ENCODE results near the gene BBS9.

DNA sequence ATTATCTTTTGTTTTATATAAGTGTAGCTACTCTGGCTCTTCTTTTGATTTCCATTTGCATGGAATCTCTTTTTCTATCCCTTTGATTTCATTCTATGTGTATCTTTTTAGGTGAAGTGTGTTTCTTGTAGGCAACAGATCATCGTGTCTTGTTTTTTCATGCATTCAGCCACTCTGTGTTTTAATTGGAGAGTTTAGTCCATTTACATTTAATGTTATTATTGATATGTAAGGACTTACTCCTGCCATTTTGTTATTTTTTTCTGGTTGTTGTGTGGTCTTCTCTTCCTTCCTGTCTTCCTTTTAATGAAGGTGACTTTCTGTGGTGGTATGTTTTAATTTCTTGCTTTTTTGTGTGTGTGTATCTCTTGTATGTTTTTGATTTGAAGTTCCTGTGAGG, 81.6 kb downstream of the BBS9 start:
- TF ChIP-seq, protein P1, sequence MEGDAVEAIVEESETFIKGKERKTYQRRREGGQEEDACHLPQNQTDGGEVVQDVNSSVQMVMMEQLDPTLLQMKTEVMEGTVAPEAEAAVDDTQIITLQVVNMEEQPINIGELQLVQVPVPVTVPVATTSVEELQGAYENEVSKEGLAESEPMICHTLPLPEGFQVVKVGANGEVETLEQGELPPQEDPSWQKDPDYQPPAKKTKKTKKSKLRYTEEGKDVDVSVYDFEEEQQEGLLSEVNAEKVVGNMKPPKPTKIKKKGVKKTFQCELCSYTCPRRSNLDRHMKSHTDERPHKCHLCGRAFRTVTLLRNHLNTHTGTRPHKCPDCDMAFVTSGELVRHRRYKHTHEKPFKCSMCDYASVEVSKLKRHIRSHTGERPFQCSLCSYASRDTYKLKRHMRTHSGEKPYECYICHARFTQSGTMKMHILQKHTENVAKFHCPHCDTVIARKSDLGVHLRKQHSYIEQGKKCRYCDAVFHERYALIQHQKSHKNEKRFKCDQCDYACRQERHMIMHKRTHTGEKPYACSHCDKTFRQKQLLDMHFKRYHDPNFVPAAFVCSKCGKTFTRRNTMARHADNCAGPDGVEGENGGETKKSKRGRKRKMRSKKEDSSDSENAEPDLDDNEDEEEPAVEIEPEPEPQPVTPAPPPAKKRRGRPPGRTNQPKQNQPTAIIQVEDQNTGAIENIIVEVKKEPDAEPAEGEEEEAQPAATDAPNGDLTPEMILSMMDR (conservative IDR thresholded peaks at IDR 0.05; ENCODE audit: low read depth, low read length): no peak
- TF ChIP-seq MXI1 (IDR thresholded peaks at IDR 0.05; ENCODE audit: borderline replicate concordance, low read depth, low read length) (no peak), CEBPB (IDR thresholded peaks at IDR 0.05; ENCODE audit: low read depth, low read length) (no peak), FOS (IDR thresholded peaks at IDR 0.05; ENCODE audit: low read depth, low read length) (no peak), SMC3 (IDR thresholded peaks at IDR 0.05; ENCODE audit: low read depth, low read length) (no peak), CHD1 (IDR thresholded peaks at IDR 0.05; ENCODE audit: low read depth, low read length) (no peak), POLR2A (IDR thresholded peaks at IDR 0.05; ENCODE audit: low read depth, low read length) (no peak), BHLHE40 (IDR thresholded peaks at IDR 0.05; ENCODE audit: low read depth, low read length) (no peak), NFE2L2 (IDR thresholded peaks at IDR 0.05; ENCODE audit: low read depth, low read length) (no peak)
- TF ChIP-seq, protein P2, sequence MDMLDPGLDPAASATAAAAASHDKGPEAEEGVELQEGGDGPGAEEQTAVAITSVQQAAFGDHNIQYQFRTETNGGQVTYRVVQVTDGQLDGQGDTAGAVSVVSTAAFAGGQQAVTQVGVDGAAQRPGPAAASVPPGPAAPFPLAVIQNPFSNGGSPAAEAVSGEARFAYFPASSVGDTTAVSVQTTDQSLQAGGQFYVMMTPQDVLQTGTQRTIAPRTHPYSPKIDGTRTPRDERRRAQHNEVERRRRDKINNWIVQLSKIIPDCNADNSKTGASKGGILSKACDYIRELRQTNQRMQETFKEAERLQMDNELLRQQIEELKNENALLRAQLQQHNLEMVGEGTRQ (IDR thresholded peaks at IDR 0.05; ENCODE audit: low read depth, low read length): no peak
- TF ChIP-seq, protein P3, sequence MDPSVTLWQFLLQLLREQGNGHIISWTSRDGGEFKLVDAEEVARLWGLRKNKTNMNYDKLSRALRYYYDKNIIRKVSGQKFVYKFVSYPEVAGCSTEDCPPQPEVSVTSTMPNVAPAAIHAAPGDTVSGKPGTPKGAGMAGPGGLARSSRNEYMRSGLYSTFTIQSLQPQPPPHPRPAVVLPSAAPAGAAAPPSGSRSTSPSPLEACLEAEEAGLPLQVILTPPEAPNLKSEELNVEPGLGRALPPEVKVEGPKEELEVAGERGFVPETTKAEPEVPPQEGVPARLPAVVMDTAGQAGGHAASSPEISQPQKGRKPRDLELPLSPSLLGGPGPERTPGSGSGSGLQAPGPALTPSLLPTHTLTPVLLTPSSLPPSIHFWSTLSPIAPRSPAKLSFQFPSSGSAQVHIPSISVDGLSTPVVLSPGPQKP (IDR thresholded peaks at IDR 0.05; ENCODE audit: borderline replicate concordance, low read depth, low read length): no peak
